ENCODE data around the gene ARHGAP10.

ARHGAP10 gene

GRCh38 chr4:148108766-148109165 lies 376.9 kb downstream of the ARHGAP10 start:
- no peak for DNase-seq

GRCh38 chr4:148109216-148109615 lies 377.3 kb downstream of the ARHGAP10 start:
- DNase-seq = no peak

- DNase-seq = no peak
These were observed 378.3 kb downstream of the ARHGAP10 start for GRCh38 chr4:148110169-148110568.

GRCh38 chr4:148112231-148112982 lies 380.5 kb downstream of the ARHGAP10 start:
- DNase-seq = no peak

- no peak for DNase-seq
These were observed 382.5 kb downstream of the ARHGAP10 start for GRCh38 chr4:148114436-148114835.

- DNase-seq = no peak
These were observed 384.4 kb downstream of the ARHGAP10 start for GRCh38 chr4:148116264-148116663.

- no peak for DNase-seq
These were observed 385.1 kb downstream of the ARHGAP10 start for GRCh38 chr4:148116969-148117368.

GRCh38 chr4:148118179-148118578 lies 386.3 kb downstream of the ARHGAP10 start:
- no peak for DNase-seq

- no peak for DNase-seq
These were observed 386.7 kb downstream of the ARHGAP10 start for GRCh38 chr4:148118633-148119032.

- no peak for DNase-seq
These were observed 388.3 kb downstream of the ARHGAP10 start for GRCh38 chr4:148120216-148120615.

Measured in effector CD8-positive, alpha-beta T cell (primary cell).